GM12878 (cell line): ENCODE results near the gene BICD1. TPM values are rescaled to one million over a fixed set of nuclear protein-coding genes. Genes with fewer than 3 reads are reported as not detected.

Source experiments
- ATAC-seq: fragments of 200-7000 bp; cut with Tn5 transposase; 3 replicates; pipeline ENCODE4 v1.9.1; 2020; ENCODE audit warnings: mild to moderate bottlenecking, moderate library complexity
- BruUV-seq: library from RNA; stranded (reverse); fragments of 400-500 nt; replicated peaks from 2 replicates; lab custom pipeline; 2021; lab: Mats Ljungman, UMichigan
- CTCF ChIA-PET: fragments of 300-600 bp; sonication (Branson Sonifier 250); formaldehyde crosslinking; extraction: SDS; loops from one replicate; lab custom pipeline; 2021; ENCODE audit warnings: inconsistent platforms; lab: Yijun Ruan, JAX
- POLR2A ChIA-PET: fragments of 350-600 bp; formaldehyde crosslinking; extraction: SDS; loops from one replicate; lab custom pipeline; 2021; ENCODE audit warnings: inconsistent platforms; lab: Charles Lee
- RAD21 ChIA-PET: fragments of 300-600 bp; sonication (Branson Sonifier 250); formaldehyde crosslinking; loops from one replicate; lab custom pipeline; 2023; ENCODE audit warnings: antibody characterized with exemption; ENCODE audit not compliant: unreplicated experiment; lab: Charles Lee
- SMC1A ChIA-PET: fragments of 300-600 bp; sonication (Branson Sonifier 250); formaldehyde crosslinking; loops from one replicate; lab custom pipeline; 2023; ENCODE audit not compliant: unreplicated experiment, uncharacterized antibody; lab: Charles Lee
- DNase-seq: peaks from one replicate; pipeline ENCODE4 v3.0.0-alpha.2; 2011; ENCODE audit warnings: low read depth, low spot score
- FAIRE-seq: peaks from 3 replicates; lab custom pipeline; 2011; peaks lifted over from hg19 to GRCh38; lab: Jason Lieb, UNC
- H2AFZ ChIP-seq: 2 replicates; pipeline ENCODE4 v1.6.0; 2011; ENCODE audit warnings: low read depth, low read length, control low read depth; ENCODE audit not compliant: control insufficient read depth
- H3K27ac ChIP-seq: 2 replicates; pipeline ENCODE4 v1.5.1; 2011; ENCODE audit warnings: control low read depth; ENCODE audit not compliant: control insufficient read depth, insufficient read depth
- H3K27me3 ChIP-seq, 2 experiments: replicated peaks in 1 of 2; 2 replicates each; pipeline versions ENCODE4 v1.6.0 to v1.6.1; 2011; ENCODE audit warnings: low read length in 1 of 2; ENCODE audit not compliant: control insufficient read depth in 2 of 2, insufficient read depth in 2 of 2
- H3K36me3 ChIP-seq, 2 experiments: 2 replicates each; pipeline ENCODE4 v1.5.1; 2011; ENCODE audit warnings: low read length in 1 of 2; ENCODE audit not compliant: control insufficient read depth in 2 of 2, insufficient read depth in 2 of 2
- H3K4me1 ChIP-seq: 2 replicates; pipeline ENCODE4 v1.6.1; 2011; ENCODE audit warnings: mild to moderate bottlenecking, low read length, moderate library complexity, mixed read lengths; ENCODE audit not compliant: control insufficient read depth, insufficient read depth
- H3K4me2 ChIP-seq: 2 replicates; pipeline ENCODE4 v1.6.0; 2011; ENCODE audit warnings: control low read depth; ENCODE audit not compliant: control insufficient read depth, insufficient read depth
- H3K4me3 ChIP-seq: fragments of 200-600 bp; sonication (generic); 2 replicates; pipeline ENCODE4 v1.5.1; 2016
- H3K79me2 ChIP-seq: 2 replicates; pipeline ENCODE4 v1.6.0; 2011; ENCODE audit warnings: low read length; ENCODE audit not compliant: control insufficient read depth, insufficient read depth
- H3K9ac ChIP-seq: 2 replicates; pipeline ENCODE4 v1.8.0; 2011; ENCODE audit warnings: low read length, control low read depth, mixed read lengths; ENCODE audit not compliant: control insufficient read depth, insufficient read depth
- H3K9me3 ChIP-seq: replicated peaks from 3 replicates; pipeline ENCODE4 v1.5.1; 2011; ENCODE audit warnings: mild to moderate bottlenecking, low read length; ENCODE audit not compliant: control insufficient read depth, insufficient read depth
- H4K20me1 ChIP-seq: 2 replicates; pipeline ENCODE4 v1.6.0; 2011; ENCODE audit not compliant: control insufficient read depth, insufficient read depth
- CBX5 ChIP-seq: sonication (generic); IDR thresholded peaks from 2 replicates; pipeline ENCODE4 v1.6.1; 2016; ENCODE audit warnings: low read depth, moderate library complexity, mild to moderate bottlenecking, inconsistent platforms
- HCFC1 ChIP-seq: fragments of 150-350 bp; IDR thresholded peaks from 2 replicates; pipeline ENCODE4 v1.6.1; 2014; ENCODE audit warnings: low read length
- MTA2 ChIP-seq: fragments of 450-650 bp; IDR thresholded peaks from 2 replicates; pipeline ENCODE4 v1.6.1; 2016; ENCODE audit warnings: low read depth, mild to moderate bottlenecking, moderate library complexity
- POLR2A ChIP-seq: IDR thresholded peaks from 2 replicates; pipeline ENCODE4 v1.6.1; 2011; ENCODE audit warnings: low read depth, mild to moderate bottlenecking, low read length
- RUNX3 ChIP-seq: IDR thresholded peaks from 2 replicates; pipeline ENCODE4 v1.6.1; 2012; ENCODE audit warnings: low read length, inconsistent platforms
- SIX5 ChIP-seq: IDR thresholded peaks from 2 replicates; pipeline ENCODE4 v1.6.1; 2011; ENCODE audit warnings: mild to moderate bottlenecking, low read depth, low read length, moderate library complexity; ENCODE audit not compliant: severe bottlenecking
- SUZ12 ChIP-seq: fragments of 200-600 bp; sonication (generic); IDR thresholded peaks from one replicate; pipeline ENCODE4 v1.6.1; 2018; ENCODE audit warnings: antibody characterized with exemption, mild to moderate bottlenecking; ENCODE audit not compliant: unreplicated experiment
- TCF3 ChIP-seq: IDR thresholded peaks from 2 replicates; pipeline ENCODE4 v1.6.1; 2012; ENCODE audit warnings: low read depth, mild to moderate bottlenecking, low read length, borderline replicate concordance; ENCODE audit not compliant: insufficient read depth
- ZNF24 ChIP-seq: fragments of 450-650 bp; IDR thresholded peaks from 2 replicates; pipeline ENCODE4 v1.6.1; 2017; ENCODE audit warnings: antibody characterized with exemption, mild to moderate bottlenecking
- WGBS: methylation state at CpG from one replicate; pipeline ENCODE4 v1.1.6; 2016; ENCODE audit warnings: low lambda C conversion rate; ENCODE audit not compliant: insufficient replicate concordance, insufficient coverage; ENCODE audit errors: missing lambda C conversion rate; 5-methylcytosine and 5-hydroxymethylcytosine counted together
- in situ Hi-C: fragments of 300-500 bp; cut with MboI; formaldehyde crosslinking; loops from 9 replicates; pipeline ENCODE4 v1.14.3; 2018; ENCODE audit warnings: mixed read lengths
- intact Hi-C: fragments of 100-400 bp; cut with micrococcal nuclease; formaldehyde crosslinking; loops from one replicate; pipeline ENCODE4 v1.14.2; 2022; ENCODE audit not compliant: unreplicated experiment
- polyA plus RNA-seq, 11 experiments: library from polyadenylated mRNA; depleted of rRNA in 4 of 11; unstranded in 6 of 11; stranded (reverse) in 5 of 11; fragments of >200 nt; fragmentation: Nextera tagmentation in 4 of 11; fragmentation: Illumina TruSeq in 1 of 11; extraction: Ambion mirVana in 4 of 11; extraction: Trizol in 1 of 11; gene quantifications; 1 replicate in 1 of 11; 2 replicates in 10 of 11; pipeline versions ENCODE4 v1.2.1 to v1.2.3, GENCODE V29; 2011 to 2016; ENCODE audit warnings: inconsistent platforms in 2 of 11, missing spikeins in 2 of 11, low read depth in 1 of 11
- total RNA-seq, 4 experiments: library from RNA; depleted of rRNA in 3 of 4; stranded (reverse); fragments of >200 nt in 3 of 4; fragmentation: Illumina TruSeq in 1 of 4; extraction: Trizol in 1 of 4; gene quantifications; 2 replicates each; pipeline versions ENCODE4 v1.2.1 to v1.2.3, GENCODE V29; 2013 to 2021
- TF ChIP-seq, protein P1 (sequence below): IDR thresholded peaks from 2 replicates; pipeline ENCODE4 v1.6.1; 2012; ENCODE audit warnings: low read depth, low read length, improper control_type of control experiment
- TF ChIP-seq, protein P2 (sequence below): fragments of 450-650 bp; IDR thresholded peaks from 2 replicates; pipeline ENCODE4 v1.6.1; 2017; ENCODE audit warnings: low read depth, mild to moderate bottlenecking, moderate library complexity

Gene BICD1
- total and polyA plus RNA-seq, 10 of the 15 experiments (the other 5 are each of a cell fraction or from before 2014, with no cell fraction given), result 4.7 to 32.5 (median 14.4) TPM

DNA sequence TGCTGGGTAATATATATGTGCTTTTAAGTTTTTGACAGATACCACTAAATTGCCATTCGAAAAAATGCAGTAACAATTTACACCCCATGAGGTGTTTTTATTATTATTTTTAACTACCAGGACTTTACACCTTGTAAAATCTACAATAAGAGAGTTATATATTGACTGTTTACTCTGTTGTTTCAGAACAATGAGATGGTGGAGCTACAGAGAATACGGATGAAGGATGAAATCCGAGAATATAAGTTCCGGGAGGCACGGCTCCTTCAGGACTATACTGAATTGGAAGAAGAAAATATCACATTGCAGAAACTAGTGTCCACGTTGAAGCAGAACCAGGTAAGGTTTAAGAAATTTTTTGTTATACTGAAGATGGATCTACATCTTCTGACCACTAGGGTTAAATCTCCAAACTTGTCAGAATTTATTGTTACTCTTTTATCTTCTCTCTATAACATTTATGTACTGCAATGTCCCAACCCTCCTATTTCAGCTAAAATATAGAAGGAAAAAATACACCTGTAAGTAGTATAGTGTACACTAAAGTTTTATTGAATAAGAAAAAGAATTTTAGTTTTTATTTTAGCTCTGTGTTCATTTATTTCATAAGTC is 187.3 kb downstream of the BICD1 start (continued):
- TF ChIP-seq SIX5 (no peak), MTA2 (no peak), ZNF24 (no peak), CBX5 (no peak)
- TF ChIP-seq, protein P1, sequence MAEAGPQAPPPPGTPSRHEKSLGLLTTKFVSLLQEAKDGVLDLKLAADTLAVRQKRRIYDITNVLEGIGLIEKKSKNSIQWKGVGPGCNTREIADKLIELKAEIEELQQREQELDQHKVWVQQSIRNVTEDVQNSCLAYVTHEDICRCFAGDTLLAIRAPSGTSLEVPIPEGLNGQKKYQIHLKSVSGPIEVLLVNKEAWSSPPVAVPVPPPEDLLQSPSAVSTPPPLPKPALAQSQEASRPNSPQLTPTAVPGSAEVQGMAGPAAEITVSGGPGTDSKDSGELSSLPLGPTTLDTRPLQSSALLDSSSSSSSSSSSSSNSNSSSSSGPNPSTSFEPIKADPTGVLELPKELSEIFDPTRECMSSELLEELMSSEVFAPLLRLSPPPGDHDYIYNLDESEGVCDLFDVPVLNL, result no peak
- TF ChIP-seq, all 136 proteins: peak for 0

GRCh38 chr12:32296567-32296966 is 189.9 kb downstream of the BICD1 start:
- ChIA-PET RAD21 (no interaction called here), POLR2A (no interaction called here), CTCF (interaction anchor here (2.3 kb wide), 1 partner anchor 10 kb away, joined by 5 read pairs; no protein-coding TSS in a partner anchor), SMC1A (interaction anchor here (0.9 kb wide), 1 partner anchor 78 kb away, joined by 3 read pairs; no protein-coding TSS in a partner anchor)
- intact Hi-C loops (no loop called here), in situ Hi-C loops (no loop called here)
- Histone ChIP-seq H3K79me2 (no peaks in the 10 kb centered on the region), H3K9ac (no peak overlapping the region), H3K4me2 (no peak overlapping the region), H3K27me3 (no peaks in the 10 kb centered on the region), H3K4me3 (no peak overlapping the region), H4K20me1 (no peaks in the 10 kb centered on the region), H3K36me3 (no peaks in the 10 kb centered on the region), H2AFZ (no peak overlapping the region), H3K27ac (no peak overlapping the region), H3K4me1 (peaks cover 8% of the 10 kb centered on the region), H3K9me3 (no peaks in the 10 kb centered on the region)
- no TSS peak for BruUV-seq
- WGBS, result 57% methylated on average over 4 of the region's 4 CpGs
- DNase-seq, result no peak
- peak; percentile 45 for ATAC-seq
- TF ChIP-seq TCF3 (no peak), SUZ12 (no peak), POLR2A (no peak), HCFC1 (no peak), RUNX3 (0 out of 2 replicates have a peak, but pooled peaks have one; percentile 10)
- TF ChIP-seq, protein P2, sequence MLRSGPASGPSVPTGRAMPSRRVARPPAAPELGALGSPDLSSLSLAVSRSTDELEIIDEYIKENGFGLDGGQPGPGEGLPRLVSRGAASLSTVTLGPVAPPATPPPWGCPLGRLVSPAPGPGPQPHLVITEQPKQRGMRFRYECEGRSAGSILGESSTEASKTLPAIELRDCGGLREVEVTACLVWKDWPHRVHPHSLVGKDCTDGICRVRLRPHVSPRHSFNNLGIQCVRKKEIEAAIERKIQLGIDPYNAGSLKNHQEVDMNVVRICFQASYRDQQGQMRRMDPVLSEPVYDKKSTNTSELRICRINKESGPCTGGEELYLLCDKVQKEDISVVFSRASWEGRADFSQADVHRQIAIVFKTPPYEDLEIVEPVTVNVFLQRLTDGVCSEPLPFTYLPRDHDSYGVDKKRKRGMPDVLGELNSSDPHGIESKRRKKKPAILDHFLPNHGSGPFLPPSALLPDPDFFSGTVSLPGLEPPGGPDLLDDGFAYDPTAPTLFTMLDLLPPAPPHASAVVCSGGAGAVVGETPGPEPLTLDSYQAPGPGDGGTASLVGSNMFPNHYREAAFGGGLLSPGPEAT, result no peak
- no peak for FAIRE-seq
